ENCODE data around the gene PLA2G4F.

- no peak for TF ChIP-seq POLR2A (IDR thresholded peaks at IDR 0.05)
- TF ChIP-seq CTCF (IDR thresholded peaks at IDR 0.05), result no peak
Observed at GRCh38 chr15:42163947-42164550, 7.6 kb upstream of the PLA2G4F start.
